HG02798 (cell line): ENCODE data around the gene TMEM192.
"Not testable (repeated sequence)": the region's sequence is repeated elsewhere in the genome, so short reads cannot be mapped to it uniquely, and the experiment has no call there.

ENCODE experiments used
- ATAC-seq: cut with Tn5 transposase; IDR thresholded peaks from one replicate; pipeline ENCODE4 v1.9.1; 2021; ENCODE audit warnings: mild to moderate bottlenecking; ENCODE audit not compliant: unreplicated experiment, poor library complexity

TMEM192 gene

GRCh38 chr4:165095291-165095690, 17.4 kb downstream of the TMEM192 start:
- no peak for ATAC-seq

DNA sequence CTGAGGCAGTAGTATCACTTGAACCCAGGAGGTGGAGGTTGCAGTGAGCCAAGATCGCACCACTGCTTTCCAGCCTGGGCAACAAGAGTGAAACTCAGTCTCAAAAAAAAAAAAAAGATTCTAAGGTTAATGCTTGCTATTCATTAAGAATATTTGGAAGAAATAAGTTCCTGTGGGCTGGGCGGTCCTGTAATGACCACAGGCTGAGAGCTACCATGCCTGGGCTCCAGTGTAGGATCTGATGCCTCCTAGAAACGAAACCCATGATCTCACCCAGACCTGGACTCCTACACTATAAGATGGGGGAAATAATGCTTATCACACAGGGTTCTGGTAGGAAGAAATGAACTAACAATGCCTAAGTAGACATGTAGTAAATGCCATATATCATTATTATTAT, 17.8 kb downstream of the TMEM192 start:
- no peak for ATAC-seq

- ATAC-seq = not testable (repeated sequence)
Measured at GRCh38 chr4:165092187-165092586, 20.5 kb downstream of the TMEM192 start.

DNA sequence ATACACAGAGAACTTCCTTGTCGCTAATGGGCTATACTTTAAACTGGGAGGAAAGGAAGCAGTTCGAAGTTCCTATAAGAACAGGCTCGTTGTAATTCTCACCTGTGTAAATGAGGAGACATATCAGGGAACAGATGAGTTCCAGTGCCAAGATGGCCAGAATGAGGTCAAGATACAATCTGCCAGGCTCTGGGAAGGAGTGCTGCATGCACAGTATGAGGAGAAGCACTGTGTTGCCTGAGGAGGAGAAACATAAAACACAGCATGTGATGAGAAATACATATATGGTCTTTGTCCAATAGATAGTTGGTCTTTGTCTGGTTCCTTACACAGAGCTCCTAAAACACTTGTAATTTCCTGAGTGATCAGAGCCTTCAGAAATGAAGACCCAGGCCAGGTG, 24.3 kb downstream of the TMEM192 start:
- ATAC-seq = no peak

DNA sequence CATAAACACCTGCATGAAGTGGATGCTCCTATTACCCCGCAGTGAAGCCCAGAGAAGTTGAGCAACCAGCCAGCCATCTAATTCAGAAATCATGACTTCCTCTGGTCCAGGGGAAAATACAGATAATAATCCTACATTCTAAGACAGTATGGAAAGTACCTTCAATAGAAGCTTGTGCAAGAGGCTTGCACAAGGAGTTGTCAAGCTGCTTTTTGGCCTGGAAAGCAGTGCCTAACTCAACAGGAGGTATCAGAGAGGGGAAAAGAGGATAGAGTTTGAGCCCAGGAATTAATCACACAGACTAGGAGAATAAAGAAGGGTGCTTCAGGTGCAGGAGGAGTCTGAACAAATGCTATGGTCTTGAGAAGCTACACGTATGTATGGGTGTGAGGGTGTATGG, 26.7 kb downstream of the TMEM192 start:
- ATAC-seq = no peak

- not testable (repeated sequence) for ATAC-seq
Measured at GRCh38 chr4:165084787-165085186, 27.9 kb downstream of the TMEM192 start.

GRCh38 chr4:165079476-165079875, 33.2 kb downstream of the TMEM192 start:
- ATAC-seq = no peak

- no peak for ATAC-seq
Measured at GRCh38 chr4:165077034-165077578, 35.6 kb downstream of the TMEM192 start.

DNA sequence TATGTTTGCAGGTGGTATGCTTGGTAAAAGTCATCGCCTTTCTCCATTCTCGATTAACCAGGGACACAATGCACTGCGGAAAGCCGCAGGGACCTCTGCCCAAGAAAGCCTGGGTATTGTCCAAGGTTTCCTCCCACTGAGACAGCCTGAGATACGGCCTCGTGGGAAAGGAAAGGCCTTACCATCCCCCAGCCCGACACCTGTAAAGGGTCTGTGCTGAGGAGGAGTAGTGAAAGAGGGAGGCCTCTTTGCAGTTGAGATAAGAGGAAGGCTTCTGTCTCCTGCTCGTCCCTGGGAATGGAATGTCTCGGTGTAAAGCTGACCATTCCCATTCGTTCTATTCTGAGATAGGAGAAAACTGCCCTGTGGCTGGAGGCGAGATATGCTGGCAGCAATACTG, 39.3 kb downstream of the TMEM192 start:
- ATAC-seq = not testable (repeated sequence)

GRCh38 chr4:165070560-165070959, 42.1 kb downstream of the TMEM192 start:
- ATAC-seq = no peak

GRCh38 chr4:165060938-165061337, 51.7 kb downstream of the TMEM192 start:
- no peak for ATAC-seq

- ATAC-seq = no peak
Measured at GRCh38 chr4:165059386-165059785, 53.3 kb downstream of the TMEM192 start.

DNA sequence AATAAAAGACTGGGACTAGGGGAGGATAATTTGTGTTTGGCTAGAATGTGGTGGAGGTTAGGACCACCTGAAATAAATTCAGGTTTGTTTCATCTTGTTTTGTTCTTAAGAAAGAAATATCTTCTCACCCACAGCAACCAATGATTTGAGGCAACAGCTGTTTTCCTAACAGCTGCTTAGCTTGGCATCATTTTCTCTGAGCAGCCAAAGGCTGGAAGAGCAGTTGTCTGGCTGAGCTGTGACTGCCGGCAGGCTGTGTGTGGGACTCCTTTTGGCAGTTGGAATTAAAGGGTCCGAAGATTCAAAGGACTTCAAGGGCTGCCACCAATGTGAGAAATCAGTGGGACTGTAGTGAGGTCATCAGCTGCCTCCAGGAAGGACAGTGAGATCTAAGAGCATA, 54.0 kb downstream of the TMEM192 start:
- no peak for ATAC-seq

- ATAC-seq = no peak
Measured at GRCh38 chr4:165055601-165056000, 57.1 kb downstream of the TMEM192 start.

DNA sequence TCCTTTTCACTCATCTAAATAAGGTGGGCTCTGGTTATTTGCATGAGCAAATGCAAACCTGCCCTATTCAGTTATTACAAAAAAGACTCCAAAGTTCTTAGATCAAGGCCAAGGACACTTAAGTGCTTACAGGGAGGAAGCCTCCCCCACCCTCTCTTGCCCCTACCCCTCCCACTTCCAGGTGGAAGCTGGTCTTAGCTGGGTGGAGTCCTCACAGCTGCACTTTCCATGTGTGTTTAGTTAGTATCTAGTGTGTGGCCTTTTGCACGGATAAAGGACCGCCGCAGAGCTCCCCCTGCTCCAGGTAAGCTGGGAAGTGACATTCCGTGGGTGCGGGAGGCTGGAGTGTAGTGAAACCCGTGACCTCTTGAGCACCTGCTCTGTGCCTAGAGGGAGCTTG, 59.0 kb downstream of the TMEM192 start, which contains the start of gene TRIM75:
Gene TRIM75 (plus strand): TSS at position 222 of the 400 bp plus-strand sequence. CDS start 5,282 bp downstream, outside the sequence.
- no peak for ATAC-seq

- no peak for ATAC-seq
Measured at GRCh38 chr4:165052627-165053026, 60.0 kb downstream of the TMEM192 start.

GRCh38 chr4:165048170-165048569, 64.5 kb downstream of the TMEM192 start:
- no peak for ATAC-seq

GRCh38 chr4:165031436-165032211, 81.0 kb downstream of the TMEM192 start, which contains the start of gene TRIM60:
Gene TRIM60 (plus strand): TSS chr4:165031999. CDS start chr4:165040073, 8,074 bp downstream.
- no peak for ATAC-seq

- ATAC-seq = no peak
Measured at GRCh38 chr4:165027762-165028402, 84.8 kb downstream of the TMEM192 start.

DNA sequence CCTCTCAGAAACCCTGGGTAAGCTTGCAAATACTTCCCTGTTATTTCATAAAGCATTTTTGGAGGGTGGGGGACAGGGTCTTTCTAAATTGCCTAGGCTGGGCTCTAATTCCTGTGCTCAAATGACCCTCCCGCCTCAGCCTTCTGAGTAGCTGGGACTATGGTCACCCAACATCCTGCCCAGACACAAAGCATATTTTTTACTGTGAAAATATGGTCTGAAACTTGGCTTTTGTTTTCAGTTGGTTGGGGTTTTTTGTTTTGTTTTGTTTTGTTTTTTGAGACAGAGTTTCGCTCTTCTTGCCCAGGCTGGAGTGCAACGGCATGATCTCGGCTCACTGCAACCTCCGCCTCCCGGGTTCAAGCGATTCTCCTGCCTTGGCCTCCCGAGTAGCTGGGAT, 86.9 kb downstream of the TMEM192 start:
- peak; percentile 47 for ATAC-seq
